ENCODE measurements around the gene SLCO1A2.

Gene SLCO1A2

GRCh38 chr12:21220266-21220665 is 114.5 kb downstream of the SLCO1A2 start:
- no peak for TF ChIP-seq CTCF (IDR thresholded peaks at IDR 0.05; ENCODE audit: control extremely low read depth, extremely low read depth, low read depth, missing control alignments)
- DNase-seq (ENCODE audit: extremely low spot score): no peak
- POLR2A ChIA-PET: no interaction called here
- CTCF ChIA-PET: interaction anchor here (1.0 kb wide), 1 partner anchor 21 kb away, joined by 3 read pairs; no protein-coding TSS in a partner anchor

GRCh38 chr12:21219206-21219605 is 115.5 kb downstream of the SLCO1A2 start:
- ChIA-PET POLR2A (no interaction called here), CTCF (interaction anchor here (1.0 kb wide), 1 partner anchor 22 kb away, joined by 3 read pairs; no protein-coding TSS in a partner anchor)
- TF ChIP-seq CTCF (IDR thresholded peaks at IDR 0.05; ENCODE audit: control extremely low read depth, extremely low read depth, low read depth, missing control alignments): no peak
- no peak for DNase-seq (ENCODE audit: extremely low spot score)

Data from GM10248 (cell line).